HG03097 (cell line): ENCODE results near the gene SEZ6L.
"Not testable (repeated sequence)": the region's sequence is repeated elsewhere in the genome, so short reads cannot be mapped to it uniquely, and the experiment has no call there.

Source experiments
- ATAC-seq: cut with Tn5 transposase; IDR thresholded peaks from one replicate; pipeline ENCODE4 v1.9.1; 2021; ENCODE audit not compliant: unreplicated experiment, low FRiP score

The SEZ6L gene

GRCh38 chr22:26372890-26373289 lies 203.6 kb downstream of the SEZ6L start:
- ATAC-seq = no peak

GRCh38 chr22:26374391-26375026 lies 205.2 kb downstream of the SEZ6L start:
- ATAC-seq = no peak

DNA sequence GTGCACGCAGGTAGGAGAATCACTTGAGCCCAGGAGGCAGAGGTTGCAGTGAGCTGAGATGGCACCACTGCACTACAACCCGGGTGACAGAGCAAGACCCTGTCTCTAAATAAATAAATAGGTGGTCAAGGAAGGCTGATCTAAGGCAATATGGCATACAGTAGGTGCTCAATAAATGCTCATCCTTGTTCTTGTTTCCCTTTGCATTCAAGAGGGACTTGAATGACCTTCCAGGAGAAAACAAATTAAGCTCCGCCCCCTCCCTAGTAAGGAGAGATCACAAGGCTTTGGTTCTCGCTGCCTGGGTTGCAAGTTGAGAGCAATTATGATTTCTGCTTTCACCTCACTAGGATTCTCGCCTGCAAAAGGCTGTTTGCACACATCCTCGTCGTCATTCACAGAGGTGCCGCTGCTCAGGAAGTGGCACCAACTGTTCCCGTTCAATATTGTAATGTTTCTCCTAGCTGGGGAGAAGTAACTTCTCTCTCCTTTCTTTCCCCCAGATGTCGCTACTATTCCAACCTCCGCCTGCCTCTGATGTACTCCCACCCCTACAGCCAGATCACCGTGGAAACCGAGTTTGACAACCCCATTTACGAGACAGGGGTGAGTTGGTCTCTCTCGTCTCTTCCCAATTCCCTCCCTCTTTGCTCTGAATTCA lies 208.0 kb downstream of the SEZ6L start:
- ATAC-seq = no peak

- ATAC-seq = no peak
Measured at GRCh38 chr22:26380072-26380830, 211.0 kb downstream of the SEZ6L start.

DNA sequence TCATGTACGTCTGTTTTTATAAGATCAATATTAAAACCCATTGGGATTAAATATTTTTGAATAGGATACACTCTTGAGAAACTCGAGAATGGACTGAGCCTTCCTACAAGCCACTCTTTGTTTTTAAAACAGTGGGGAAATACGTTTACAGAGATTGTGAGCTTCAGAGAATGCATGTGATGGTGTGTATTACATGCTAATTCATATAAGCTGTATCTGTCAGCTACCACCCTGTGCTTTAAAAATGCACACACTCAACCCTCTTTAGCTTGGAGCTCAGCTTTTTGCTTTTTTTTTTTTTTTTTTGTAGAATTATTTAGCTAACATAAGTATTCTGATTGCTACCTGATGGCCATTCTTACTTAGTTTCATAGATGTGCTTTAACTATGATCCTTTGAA lies 213.5 kb downstream of the SEZ6L start:
- ATAC-seq = no peak

- no peak for ATAC-seq
Measured at GRCh38 chr22:26383968-26384556, 214.8 kb downstream of the SEZ6L start.

- ATAC-seq = no peak
Measured at GRCh38 chr22:26385164-26385563, 215.9 kb downstream of the SEZ6L start.

DNA sequence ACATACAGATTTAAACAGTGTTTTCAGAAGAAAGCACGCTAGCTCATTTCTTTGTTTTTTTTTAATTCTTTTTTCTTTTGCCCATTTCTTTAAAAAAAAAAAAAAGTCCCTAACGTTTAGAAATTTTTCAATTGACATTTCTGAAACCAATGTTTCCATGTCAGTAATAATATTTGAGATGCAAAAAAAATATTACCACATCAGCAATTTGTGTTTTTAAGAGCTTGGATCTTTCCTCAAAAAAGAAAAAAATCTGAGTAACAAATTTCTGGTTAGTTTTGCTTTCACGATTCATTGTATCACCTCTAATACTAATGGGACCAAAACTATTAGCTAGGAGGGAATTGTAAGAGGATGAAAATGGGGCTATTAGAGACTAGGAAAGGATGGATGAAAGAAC lies 219.9 kb downstream of the SEZ6L start:
- no peak for ATAC-seq

- no peak for ATAC-seq
Measured at GRCh38 chr22:26391091-26391490, 221.8 kb downstream of the SEZ6L start.

GRCh38 chr22:26391623-26392022 lies 222.4 kb downstream of the SEZ6L start:
- ATAC-seq = no peak

GRCh38 chr22:26393929-26394328 lies 224.7 kb downstream of the SEZ6L start:
- ATAC-seq = no peak

DNA sequence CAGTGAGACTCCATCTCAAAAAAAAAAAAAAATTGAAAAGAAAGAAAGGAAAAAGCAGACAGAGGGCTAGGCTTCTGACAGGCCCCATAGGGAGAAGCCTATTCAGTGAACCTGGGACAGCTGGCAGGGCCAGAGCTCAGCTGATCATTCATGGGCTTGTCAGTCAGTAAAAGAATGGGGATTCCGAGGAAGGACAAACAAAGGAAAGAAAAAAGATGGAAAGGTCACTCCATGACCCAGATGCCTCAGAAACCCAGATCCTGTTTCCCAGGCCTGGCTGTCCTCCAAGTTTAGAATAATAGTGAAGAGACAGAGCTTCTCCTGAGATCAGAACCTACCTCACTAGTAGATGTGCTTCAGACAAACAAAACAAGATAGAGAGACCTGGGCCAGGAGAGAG lies 225.5 kb downstream of the SEZ6L start:
- ATAC-seq = no peak

- no peak for ATAC-seq
Measured at GRCh38 chr22:26395926-26396325, 226.7 kb downstream of the SEZ6L start.

- no peak for ATAC-seq
Measured at GRCh38 chr22:26398741-26399153, 229.5 kb downstream of the SEZ6L start.

DNA sequence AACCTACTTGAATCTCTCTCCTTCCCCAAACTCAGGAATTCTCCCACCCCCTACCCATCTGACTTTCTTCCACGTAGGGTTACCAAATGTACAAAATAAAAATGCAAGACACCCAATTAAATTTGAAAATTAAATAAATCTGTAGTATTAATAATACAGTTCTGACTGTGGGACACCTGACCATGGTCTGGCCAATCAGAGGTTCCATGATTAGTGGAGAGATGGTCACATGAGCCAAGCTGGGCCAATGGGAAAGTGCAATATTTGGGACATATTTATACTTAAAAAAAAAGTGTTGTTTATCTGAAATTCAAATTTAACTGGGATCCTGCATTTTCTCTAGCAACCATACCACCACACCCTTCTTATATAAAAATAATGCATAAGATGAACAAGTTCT lies 230.0 kb downstream of the SEZ6L start:
- ATAC-seq = no peak

DNA sequence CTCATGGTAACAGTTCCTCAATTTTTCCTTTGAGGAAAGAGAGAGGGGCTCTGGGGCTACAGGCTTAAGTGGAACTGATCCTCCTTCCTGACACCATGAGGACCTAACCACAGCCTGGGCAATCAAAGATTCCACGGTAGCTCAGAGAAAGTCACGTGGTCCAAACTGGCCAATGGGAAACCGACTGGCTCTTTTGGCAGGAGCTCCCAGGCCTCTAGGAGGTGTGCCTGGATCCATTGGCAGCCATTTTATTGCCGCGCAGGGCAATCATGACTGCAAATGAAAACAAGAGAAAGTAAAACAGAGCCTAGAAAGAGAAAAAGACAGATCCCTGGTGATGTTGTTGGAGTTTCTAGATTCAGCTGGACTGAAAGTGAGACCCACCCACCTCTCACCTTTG lies 232.5 kb downstream of the SEZ6L start:
- ATAC-seq = no peak

DNA sequence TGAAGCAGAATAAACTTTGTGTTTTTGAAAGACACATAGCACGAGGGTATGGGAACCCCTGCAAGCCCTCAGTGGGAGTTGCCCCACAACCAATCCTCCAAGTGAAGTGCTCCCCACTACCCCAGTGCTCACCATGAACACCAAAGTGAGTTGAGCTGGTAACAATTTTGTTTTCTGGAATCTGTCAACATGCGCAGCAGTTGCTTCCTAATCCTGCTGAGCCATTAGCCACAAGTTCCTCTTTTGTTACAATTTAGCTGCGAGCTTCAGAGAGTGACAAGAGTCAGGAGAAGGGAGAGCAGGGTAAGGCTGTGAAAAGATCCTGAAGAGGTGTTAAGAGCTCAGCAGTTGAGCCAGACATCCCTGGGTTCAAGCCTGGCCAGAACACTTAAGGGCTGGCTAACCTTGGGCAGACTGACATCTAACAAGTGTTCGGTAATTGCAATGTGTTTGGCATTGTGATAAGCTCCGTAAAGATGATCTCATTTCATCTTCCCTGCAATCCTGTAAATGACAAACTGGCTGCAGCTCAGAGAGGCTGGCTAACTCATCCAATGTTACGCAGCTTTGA lies 235.7 kb downstream of the SEZ6L start:
- ATAC-seq = no peak

DNA sequence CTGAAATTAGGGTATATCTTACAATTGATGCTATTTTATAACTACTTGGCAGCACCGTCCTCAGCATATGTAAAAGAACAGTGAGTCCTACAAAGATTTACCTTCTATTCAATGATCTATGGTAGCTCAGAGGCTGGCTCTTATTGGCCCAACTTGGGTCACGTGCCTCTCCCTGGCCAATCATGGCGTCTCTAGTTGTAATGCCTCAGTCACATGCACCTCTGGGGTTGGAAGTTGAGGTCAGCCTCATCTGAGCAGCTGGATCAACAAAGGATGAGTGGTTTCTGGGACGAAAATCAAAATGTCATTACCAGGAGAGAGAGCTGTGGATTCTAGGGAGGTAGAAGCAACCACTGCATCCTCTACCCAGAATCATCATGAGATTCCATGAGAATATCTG lies 236.9 kb downstream of the SEZ6L start:
- ATAC-seq = no peak

DNA sequence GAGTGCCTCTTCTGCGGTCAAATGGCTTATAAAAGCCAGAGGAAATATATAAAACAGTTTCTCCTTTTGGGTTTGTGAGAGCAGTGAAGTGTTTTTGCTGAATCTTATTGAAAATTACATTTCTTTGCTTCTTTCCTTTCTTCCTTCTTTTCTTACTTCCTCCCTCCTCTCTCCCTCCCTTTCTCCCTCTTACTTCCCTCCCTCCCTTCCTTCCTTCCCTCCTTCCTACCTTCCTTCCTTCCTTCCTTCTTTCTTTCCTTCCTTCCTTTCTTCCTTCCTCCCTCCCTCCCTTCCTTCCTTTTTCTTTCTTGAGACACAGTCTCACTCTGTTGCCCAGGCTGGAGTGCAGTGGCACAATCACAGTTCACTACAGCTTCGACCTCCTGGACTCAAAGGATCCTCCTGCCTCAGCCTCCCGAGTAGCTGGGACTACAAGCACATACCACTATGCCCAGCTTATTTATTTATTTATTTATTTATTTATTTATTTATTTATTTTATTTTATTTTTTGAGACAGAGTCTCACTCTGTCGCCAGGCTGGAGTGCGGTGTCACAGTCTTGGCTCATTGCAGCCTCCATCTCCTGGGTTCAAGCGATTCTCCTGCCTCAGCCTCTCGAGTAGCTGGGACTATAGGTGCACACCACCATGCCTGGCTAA lies 239.4 kb downstream of the SEZ6L start:
- ATAC-seq = not testable (repeated sequence)

DNA sequence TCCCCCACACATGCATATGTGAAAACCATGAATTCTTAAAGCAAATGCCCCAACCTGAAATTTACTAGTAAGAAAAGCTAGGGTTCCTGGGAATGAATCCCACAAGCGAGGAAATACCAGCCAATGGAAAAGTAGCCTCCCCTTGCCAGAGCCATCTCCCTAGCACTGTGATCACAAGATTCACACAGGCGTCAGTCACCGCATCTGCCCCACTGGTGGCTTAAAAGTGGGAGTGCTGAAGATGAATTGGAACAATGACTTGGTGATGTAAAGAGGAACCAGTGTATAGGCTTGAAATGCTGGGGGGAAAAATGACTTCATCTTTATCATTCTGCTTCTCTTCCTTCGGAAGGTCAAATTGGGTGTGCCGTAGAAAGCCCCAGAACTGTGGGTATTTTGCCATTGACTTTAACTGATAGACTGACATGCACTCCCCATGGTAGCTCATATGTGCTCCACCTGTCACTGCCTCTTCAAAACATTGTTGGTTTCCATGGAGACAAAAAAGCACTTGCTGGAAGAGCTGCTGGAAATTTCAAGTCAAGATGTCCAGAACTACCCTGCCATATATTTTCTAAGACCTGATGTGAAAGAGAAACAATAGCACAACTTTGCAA lies 240.6 kb downstream of the SEZ6L start:
- no peak for ATAC-seq
